ENCODE results near the gene ZNF74. TPM values are rescaled to one million over a fixed set of nuclear protein-coding genes. Genes with fewer than 3 reads are reported as not detected.

ZNF74 gene
- total RNA-seq, 1 donor from 2014 or later: 28.8 TPM

DNA sequence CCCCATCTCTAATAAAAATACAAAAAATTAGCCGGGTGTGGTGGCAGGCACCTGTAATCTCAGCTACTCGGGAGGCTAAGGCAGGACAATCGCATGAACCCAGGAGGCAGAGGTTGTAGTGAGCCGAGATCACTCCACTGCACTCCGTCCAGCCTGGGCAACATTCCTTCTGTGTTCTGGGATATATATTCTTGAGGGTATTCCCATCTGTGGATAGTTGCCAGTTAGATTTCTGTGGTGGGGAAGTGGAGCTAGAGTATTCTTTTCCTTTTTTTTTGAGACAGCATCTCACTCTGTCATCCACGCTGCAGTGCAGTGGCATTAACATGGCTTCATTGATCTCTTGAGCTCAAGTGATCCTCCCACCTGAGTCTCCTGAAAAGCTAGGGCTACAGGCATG lies 9.1 kb upstream of the ZNF74 start:
- TF ChIP-seq, protein P1, sequence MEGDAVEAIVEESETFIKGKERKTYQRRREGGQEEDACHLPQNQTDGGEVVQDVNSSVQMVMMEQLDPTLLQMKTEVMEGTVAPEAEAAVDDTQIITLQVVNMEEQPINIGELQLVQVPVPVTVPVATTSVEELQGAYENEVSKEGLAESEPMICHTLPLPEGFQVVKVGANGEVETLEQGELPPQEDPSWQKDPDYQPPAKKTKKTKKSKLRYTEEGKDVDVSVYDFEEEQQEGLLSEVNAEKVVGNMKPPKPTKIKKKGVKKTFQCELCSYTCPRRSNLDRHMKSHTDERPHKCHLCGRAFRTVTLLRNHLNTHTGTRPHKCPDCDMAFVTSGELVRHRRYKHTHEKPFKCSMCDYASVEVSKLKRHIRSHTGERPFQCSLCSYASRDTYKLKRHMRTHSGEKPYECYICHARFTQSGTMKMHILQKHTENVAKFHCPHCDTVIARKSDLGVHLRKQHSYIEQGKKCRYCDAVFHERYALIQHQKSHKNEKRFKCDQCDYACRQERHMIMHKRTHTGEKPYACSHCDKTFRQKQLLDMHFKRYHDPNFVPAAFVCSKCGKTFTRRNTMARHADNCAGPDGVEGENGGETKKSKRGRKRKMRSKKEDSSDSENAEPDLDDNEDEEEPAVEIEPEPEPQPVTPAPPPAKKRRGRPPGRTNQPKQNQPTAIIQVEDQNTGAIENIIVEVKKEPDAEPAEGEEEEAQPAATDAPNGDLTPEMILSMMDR (IDR thresholded peaks at IDR 0.05; ENCODE audit: unreplicated experiment): no peak
- H3K27me3 Mint-ChIP-seq (ENCODE audit: unreplicated experiment): no peaks in the 10 kb centered on the region
- no peaks in the 10 kb centered on the region for H3K4me1 Mint-ChIP-seq (ENCODE audit: unreplicated experiment)
- H3K4me3 Mint-ChIP-seq (ENCODE audit: unreplicated experiment): no peak overlapping the region
- DNase-seq (ENCODE audit: low spot score): no peak
- no peak overlapping the region for H3K27ac Mint-ChIP-seq (ENCODE audit: unreplicated experiment)
- no peaks in the 10 kb centered on the region for H3K9me3 Mint-ChIP-seq (ENCODE audit: unreplicated experiment)
- no peaks in the 10 kb centered on the region for H3K36me3 Mint-ChIP-seq (ENCODE audit: low read depth, unreplicated experiment)

DNA sequence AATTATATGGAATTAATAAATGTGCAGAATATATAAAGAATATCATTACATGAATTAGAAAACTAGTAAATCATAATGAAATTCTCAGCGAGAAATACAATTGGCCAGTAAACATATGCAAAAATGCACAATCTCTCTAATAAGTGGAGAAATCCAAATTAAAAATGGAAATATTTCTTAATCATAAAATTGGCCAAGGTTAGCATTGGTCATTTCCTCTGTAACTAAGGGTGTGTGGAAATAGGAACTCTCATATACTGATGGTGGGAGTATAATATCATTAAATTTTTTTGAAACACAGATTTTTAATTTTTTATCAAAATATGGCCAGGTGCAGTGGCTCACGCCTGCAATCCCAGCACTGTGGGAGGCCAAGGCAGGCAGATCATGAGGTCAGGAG lies 7.6 kb upstream of the ZNF74 start:
- no peak for DNase-seq (ENCODE audit: low spot score)
- Mint-ChIP-seq H3K4me3 (ENCODE audit: unreplicated experiment) (no peak overlapping the region), H3K27ac (ENCODE audit: unreplicated experiment) (no peak overlapping the region), H3K9me3 (ENCODE audit: unreplicated experiment) (no peaks in the 10 kb centered on the region), H3K27me3 (ENCODE audit: unreplicated experiment) (peaks cover 7% of the 10 kb centered on the region), H3K4me1 (ENCODE audit: unreplicated experiment) (no peaks in the 10 kb centered on the region), H3K36me3 (ENCODE audit: low read depth, unreplicated experiment) (no peaks in the 10 kb centered on the region)
- TF ChIP-seq, protein P1 (IDR thresholded peaks at IDR 0.05; ENCODE audit: unreplicated experiment): no peak

- Mint-ChIP-seq H3K27me3 (ENCODE audit: unreplicated experiment) (peaks cover 11% of the 10 kb centered on the region), H3K9me3 (ENCODE audit: unreplicated experiment) (no peaks in the 10 kb centered on the region), H3K4me3 (ENCODE audit: unreplicated experiment) (no peak overlapping the region), H3K4me1 (ENCODE audit: unreplicated experiment) (no peaks in the 10 kb centered on the region), H3K36me3 (ENCODE audit: low read depth, unreplicated experiment) (no peaks in the 10 kb centered on the region), H3K27ac (ENCODE audit: unreplicated experiment) (no peak overlapping the region)
- no peak for DNase-seq (ENCODE audit: low spot score)
- TF ChIP-seq, protein P1 (IDR thresholded peaks at IDR 0.05; ENCODE audit: unreplicated experiment): no peak
These were observed 7.0 kb upstream of the ZNF74 start for GRCh38 chr22:20386972-20387371.

DNA sequence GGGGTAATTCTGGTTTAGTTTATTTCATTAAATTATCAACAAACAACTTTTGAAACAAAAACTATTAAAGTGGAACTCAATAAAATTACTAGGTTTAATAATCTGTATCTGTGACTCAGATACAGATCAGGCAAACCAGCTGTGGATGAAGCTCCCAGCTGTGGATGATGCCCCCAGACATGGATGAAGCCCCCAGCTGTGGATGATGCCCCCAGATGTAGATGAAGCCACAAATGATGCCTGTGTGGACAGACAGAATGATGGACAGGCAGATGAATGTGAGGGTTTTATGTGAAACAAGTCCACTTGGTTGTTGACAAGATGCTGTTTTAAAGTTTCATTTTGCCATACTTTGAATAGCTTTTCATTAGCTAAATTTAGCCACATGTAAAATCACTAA lies 5.8 kb upstream of the ZNF74 start:
- H3K27ac Mint-ChIP-seq (ENCODE audit: unreplicated experiment): no peak overlapping the region
- H3K4me1 Mint-ChIP-seq (ENCODE audit: unreplicated experiment): no peaks in the 10 kb centered on the region
- no peak overlapping the region for H3K4me3 Mint-ChIP-seq (ENCODE audit: unreplicated experiment)
- H3K9me3 Mint-ChIP-seq (ENCODE audit: unreplicated experiment): no peaks in the 10 kb centered on the region
- H3K36me3 Mint-ChIP-seq (ENCODE audit: low read depth, unreplicated experiment): no peaks in the 10 kb centered on the region
- H3K27me3 Mint-ChIP-seq (ENCODE audit: unreplicated experiment): peaks cover 11% of the 10 kb centered on the region
- no peak for DNase-seq (ENCODE audit: low spot score)
- TF ChIP-seq, protein P1 (IDR thresholded peaks at IDR 0.05; ENCODE audit: unreplicated experiment): no peak

- no peak overlapping the region for H3K4me3 Mint-ChIP-seq (ENCODE audit: unreplicated experiment)
- TF ChIP-seq, protein P1 (IDR thresholded peaks at IDR 0.05; ENCODE audit: unreplicated experiment): no peak
- H3K27me3 Mint-ChIP-seq (ENCODE audit: unreplicated experiment): peaks cover 14% of the 10 kb centered on the region
- H3K9me3 Mint-ChIP-seq (ENCODE audit: unreplicated experiment): no peaks in the 10 kb centered on the region
- H3K27ac Mint-ChIP-seq (ENCODE audit: unreplicated experiment): no peak overlapping the region
- no peaks in the 10 kb centered on the region for H3K4me1 Mint-ChIP-seq (ENCODE audit: unreplicated experiment)
- no peaks in the 10 kb centered on the region for H3K36me3 Mint-ChIP-seq (ENCODE audit: low read depth, unreplicated experiment)
- no peak for DNase-seq (ENCODE audit: low spot score)
These were observed 4.7 kb upstream of the ZNF74 start for GRCh38 chr22:20389288-20389687.

Measured in endothelial cell (in vitro differentiated cells).